ENCODE results near the gene BTG4.

Gene BTG4

GRCh38 chr11:111450480-111451320, 61.5 kb downstream of the BTG4 start:
- no peak overlapping the region for H3K9ac ChIP-seq
- H3K4me1 ChIP-seq: peaks cover 40% of the 10 kb centered on the region
- H3K4me2 ChIP-seq: peak overlapping the region; percentile 81
- no peak for TF ChIP-seq Cebpa-rat (IDR thresholded peaks at IDR 0.05)
- no peak overlapping the region for H3K4me3 ChIP-seq
- H3K27me3 ChIP-seq: no peaks in the 10 kb centered on the region
- no peaks in the 10 kb centered on the region for H3K9me3 ChIP-seq
- no peak overlapping the region for H3K27ac ChIP-seq
- peaks cover 16% of the 10 kb centered on the region; the same call in 1 of the 2 replicates for H4K20me1 ChIP-seq
- no peaks in the 10 kb centered on the region for H3K36me3 ChIP-seq

DNA sequence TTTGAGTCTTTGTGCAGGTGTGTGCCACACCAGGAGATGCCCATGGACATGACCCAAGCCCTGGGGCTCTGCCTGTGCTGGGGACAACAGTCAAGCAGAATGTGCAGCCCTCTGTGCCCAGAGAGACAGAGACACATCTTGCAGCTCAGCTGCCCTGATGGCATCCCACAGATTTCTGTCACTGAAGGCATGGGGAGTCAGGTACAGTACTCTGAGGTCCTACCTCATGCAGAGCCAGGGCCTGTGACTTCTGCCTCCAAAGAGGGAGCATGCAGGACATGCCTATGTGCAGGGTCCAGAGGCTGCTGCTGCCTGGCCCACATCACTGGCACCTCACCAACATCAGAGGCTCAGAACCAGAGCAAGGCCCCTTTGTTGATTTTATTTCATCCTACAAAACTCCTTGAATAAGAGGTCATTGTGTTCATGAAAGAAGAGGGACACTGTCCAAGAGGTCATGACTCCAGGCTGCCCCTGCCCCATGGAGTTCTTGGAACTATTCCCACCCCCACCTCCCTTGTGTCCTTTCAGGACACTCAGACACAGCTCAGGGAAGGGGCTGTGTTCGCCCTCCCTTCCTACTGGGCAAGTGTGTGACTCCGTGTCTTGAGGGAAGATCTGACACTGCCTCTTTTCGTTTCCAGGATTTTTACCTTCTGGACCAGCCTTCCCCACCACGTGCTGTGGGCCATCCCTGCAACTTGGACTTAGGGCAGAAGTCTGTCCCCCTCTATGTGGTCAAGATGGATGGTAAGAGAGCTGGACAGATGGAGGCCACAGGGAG, 62.3 kb downstream of the BTG4 start:
- TF ChIP-seq Cebpa-rat (IDR thresholded peaks at IDR 0.05): no peak
- H3K9me3 ChIP-seq: no peaks in the 10 kb centered on the region
- H3K4me2 ChIP-seq: peak overlapping the region; percentile 81
- H3K27me3 ChIP-seq: no peaks in the 10 kb centered on the region
- no peak overlapping the region for H3K9ac ChIP-seq
- no peaks in the 10 kb centered on the region for H3K36me3 ChIP-seq
- H3K27ac ChIP-seq: no peak overlapping the region
- H3K4me1 ChIP-seq: peaks cover 48% of the 10 kb centered on the region
- no peak overlapping the region for H3K4me3 ChIP-seq
- H4K20me1 ChIP-seq: peaks cover 16% of the 10 kb centered on the region; the same call in 1 of the 2 replicates

DNA sequence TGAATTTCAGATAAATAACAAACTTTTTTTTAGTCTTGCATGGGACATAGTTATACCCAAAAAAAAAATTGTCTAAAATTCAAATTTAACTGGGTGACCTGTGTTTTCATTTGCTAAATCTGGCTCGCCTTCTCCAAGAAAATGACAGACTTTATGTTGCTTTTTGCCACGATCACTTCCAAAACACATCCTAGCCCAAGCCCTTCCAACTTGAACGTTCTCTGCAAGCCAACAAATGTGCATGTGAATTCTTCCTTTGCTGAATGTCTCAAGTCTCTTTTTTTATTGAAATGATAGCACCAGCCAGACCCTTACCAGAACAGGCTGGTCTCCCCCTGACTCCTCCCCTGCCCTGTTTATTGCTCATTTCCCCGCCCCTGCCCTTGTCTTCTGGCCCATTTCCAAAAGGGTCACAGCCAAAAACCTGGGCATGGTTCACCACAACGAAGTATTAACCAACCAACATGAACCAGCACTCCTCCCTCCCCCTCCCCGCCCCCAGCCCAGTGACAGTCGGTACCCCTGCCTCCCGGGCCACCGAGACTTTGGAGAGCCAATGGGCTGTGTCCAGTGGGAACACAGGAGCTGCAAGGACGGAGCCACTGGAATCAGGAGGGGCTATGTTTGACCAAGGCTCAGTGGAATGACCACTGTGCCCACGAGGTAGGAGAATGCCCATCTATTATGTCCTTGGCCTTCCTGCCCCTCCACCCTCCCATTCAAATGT, 63.2 kb downstream of the BTG4 start:
- no peak for TF ChIP-seq Cebpa-rat (IDR thresholded peaks at IDR 0.05)
- no peak overlapping the region for H3K27ac ChIP-seq
- no peaks in the 10 kb centered on the region for H3K27me3 ChIP-seq
- peaks cover 50% of the 10 kb centered on the region for H3K4me1 ChIP-seq
- H3K36me3 ChIP-seq: no peaks in the 10 kb centered on the region
- no peak overlapping the region for H3K9ac ChIP-seq
- peak overlapping the region; percentile 81 for H3K4me2 ChIP-seq
- no peaks in the 10 kb centered on the region for H3K9me3 ChIP-seq
- peaks cover 16% of the 10 kb centered on the region; the same call in 1 of the 2 replicates for H4K20me1 ChIP-seq
- H3K4me3 ChIP-seq: no peak overlapping the region

DNA sequence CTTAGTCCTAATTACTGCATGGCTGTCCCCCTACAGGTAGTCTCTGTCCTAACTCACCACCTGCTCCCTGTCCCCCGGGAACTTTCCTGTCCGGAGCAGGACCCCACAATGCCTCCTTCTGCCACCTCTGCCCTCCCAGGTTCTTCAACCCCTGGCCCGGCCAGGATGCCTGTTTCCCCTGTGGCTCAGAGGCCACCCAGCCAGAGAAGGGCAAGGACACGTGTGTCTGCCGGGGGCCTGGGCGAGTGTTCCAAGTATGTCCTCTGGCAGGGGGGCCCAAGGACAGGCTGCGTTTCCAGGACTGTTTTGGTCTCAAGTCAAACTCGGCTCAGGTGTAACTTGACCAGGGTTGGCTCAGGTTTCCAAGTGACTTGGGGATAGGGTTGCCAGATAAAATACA, 63.8 kb downstream of the BTG4 start:
- no peaks in the 10 kb centered on the region for H3K27me3 ChIP-seq
- no peak overlapping the region for H3K9ac ChIP-seq
- H3K27ac ChIP-seq: no peak overlapping the region
- peaks cover 16% of the 10 kb centered on the region; the same call in 1 of the 2 replicates for H4K20me1 ChIP-seq
- TF ChIP-seq Cebpa-rat (IDR thresholded peaks at IDR 0.05): no peak
- no peak overlapping the region for H3K4me3 ChIP-seq
- H3K9me3 ChIP-seq: no peaks in the 10 kb centered on the region
- H3K36me3 ChIP-seq: no peaks in the 10 kb centered on the region
- no peak overlapping the region for H3K4me2 ChIP-seq
- H3K4me1 ChIP-seq: peaks cover 55% of the 10 kb centered on the region

DNA sequence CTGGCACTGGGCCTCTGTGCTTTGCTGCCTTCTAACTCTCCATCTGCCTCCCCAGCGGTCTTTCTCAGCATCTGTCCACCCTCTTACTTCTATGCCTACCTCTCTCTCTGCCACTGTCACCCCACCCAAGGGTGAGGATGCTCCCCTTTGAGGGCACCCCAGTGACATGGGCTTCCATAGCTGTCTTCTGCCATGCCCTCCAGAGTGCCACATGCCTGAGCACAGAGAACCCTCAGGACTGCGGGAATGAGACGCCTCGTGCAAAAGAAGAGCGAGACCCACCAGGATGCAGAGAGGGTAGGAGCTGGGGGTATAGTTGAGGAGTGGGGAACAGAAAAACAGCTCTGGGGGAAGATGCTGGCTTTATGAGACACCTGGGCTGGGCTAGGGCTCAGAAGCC, 64.3 kb downstream of the BTG4 start:
- Histone ChIP-seq H3K27me3 (no peaks in the 10 kb centered on the region), H4K20me1 (peaks cover 16% of the 10 kb centered on the region; the same call in 1 of the 2 replicates), H3K9me3 (no peaks in the 10 kb centered on the region), H3K4me2 (no peak overlapping the region), H3K4me3 (no peak overlapping the region), H3K4me1 (peaks cover 57% of the 10 kb centered on the region), H3K9ac (no peak overlapping the region), H3K27ac (no peak overlapping the region), H3K36me3 (no peaks in the 10 kb centered on the region)
- no peak for TF ChIP-seq Cebpa-rat (IDR thresholded peaks at IDR 0.05)

- H3K36me3 ChIP-seq: no peaks in the 10 kb centered on the region
- H3K4me2 ChIP-seq: peak overlapping the region; percentile 44
- H3K9ac ChIP-seq: no peak overlapping the region
- no peak for TF ChIP-seq Cebpa-rat (IDR thresholded peaks at IDR 0.05)
- no peaks in the 10 kb centered on the region for H3K9me3 ChIP-seq
- no peak overlapping the region for H3K27ac ChIP-seq
- H3K27me3 ChIP-seq: no peaks in the 10 kb centered on the region
- H4K20me1 ChIP-seq: peaks cover 16% of the 10 kb centered on the region; the same call in 1 of the 2 replicates
- H3K4me1 ChIP-seq: peaks cover 60% of the 10 kb centered on the region
- H3K4me3 ChIP-seq: no peak overlapping the region
These were observed 65.1 kb downstream of the BTG4 start for GRCh38 chr11:111447112-111447471.

GRCh38 chr11:111446404-111447111, 65.6 kb downstream of the BTG4 start:
- Histone ChIP-seq H3K4me1 (peaks cover 65% of the 10 kb centered on the region), H3K36me3 (no peaks in the 10 kb centered on the region), H3K4me2 (peak overlapping the region; percentile 44), H3K9me3 (no peaks in the 10 kb centered on the region), H3K4me3 (no peak overlapping the region), H3K9ac (no peak overlapping the region), H3K27ac (no peak overlapping the region), H4K20me1 (peaks cover 16% of the 10 kb centered on the region; the same call in 1 of the 2 replicates), H3K27me3 (no peaks in the 10 kb centered on the region)
- TF ChIP-seq Cebpa-rat (IDR thresholded peaks at IDR 0.05): no peak

GRCh38 chr11:111445586-111445985, 66.6 kb downstream of the BTG4 start:
- Histone ChIP-seq H3K9ac (no peak overlapping the region), H4K20me1 (peaks cover 12% of the 10 kb centered on the region; the same call in 1 of the 2 replicates), H3K4me3 (no peak overlapping the region), H3K36me3 (no peaks in the 10 kb centered on the region), H3K4me1 (peaks cover 67% of the 10 kb centered on the region), H3K27ac (0 out of 2 replicates have a peak overlapping the region, but pooled peaks have one; percentile 10), H3K4me2 (peak overlapping the region; percentile 44), H3K27me3 (no peaks in the 10 kb centered on the region), H3K9me3 (no peaks in the 10 kb centered on the region)
- no peak for TF ChIP-seq Cebpa-rat (IDR thresholded peaks at IDR 0.05)

All from BLaER1 (cell line).